HG03521 (cell line): ENCODE measurements around the gene PDAP1.
A peak's percentile ranks its signal among the peaks of the same experiment; 100 is the strongest.
"Not testable (repeated sequence)": the region's sequence is repeated elsewhere in the genome, so short reads cannot be mapped to it uniquely, and the experiment has no call there.

Experiments
- ATAC-seq: cut with Tn5 transposase; IDR thresholded peaks from one replicate; pipeline ENCODE4 v1.9.1; 2021; ENCODE audit warnings: mild to moderate bottlenecking, moderate library complexity; ENCODE audit not compliant: unreplicated experiment

Gene PDAP1, protein sequence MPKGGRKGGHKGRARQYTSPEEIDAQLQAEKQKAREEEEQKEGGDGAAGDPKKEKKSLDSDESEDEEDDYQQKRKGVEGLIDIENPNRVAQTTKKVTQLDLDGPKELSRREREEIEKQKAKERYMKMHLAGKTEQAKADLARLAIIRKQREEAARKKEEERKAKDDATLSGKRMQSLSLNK

DNA sequence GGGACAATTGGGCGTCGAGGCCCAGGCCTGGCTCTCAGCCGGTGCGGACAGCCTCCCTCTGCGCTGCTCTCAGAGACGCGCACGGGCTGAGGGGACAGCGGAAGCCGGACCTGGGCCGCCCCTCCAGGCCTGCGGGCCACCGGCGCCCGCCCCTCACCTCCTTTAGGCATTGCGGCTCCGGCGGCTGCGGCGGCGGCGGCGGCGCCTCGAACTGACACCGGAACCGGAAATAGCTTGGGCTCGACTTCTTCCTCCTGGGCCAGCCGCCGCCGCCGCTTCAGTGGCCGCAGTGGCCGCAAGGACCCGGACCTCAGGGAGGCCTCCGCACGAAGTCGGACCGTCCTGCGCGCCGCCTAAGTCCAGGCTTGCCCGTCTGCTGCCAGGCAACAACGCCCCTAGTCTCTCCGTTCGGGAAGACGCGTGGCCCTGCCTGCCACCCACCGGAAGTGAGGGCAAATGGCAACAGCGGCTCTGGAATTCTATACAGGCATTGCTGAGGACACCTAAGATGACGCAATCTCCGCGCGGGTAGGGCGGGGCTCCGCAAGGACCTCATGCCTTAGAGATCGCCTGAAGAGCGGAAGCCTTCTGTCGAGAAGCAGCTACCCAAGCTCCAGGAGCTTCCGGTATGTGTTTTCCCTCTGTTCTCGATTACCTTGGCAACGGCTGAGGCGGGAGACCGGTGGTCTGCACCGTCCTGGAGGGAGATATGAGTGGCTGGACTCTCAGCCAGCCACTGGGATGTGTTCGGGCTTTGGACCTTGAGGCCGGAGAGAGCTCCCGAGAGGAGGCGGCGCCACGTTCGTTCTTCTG is at the start of gene PDAP1, which contains the start of gene BUD31:
Gene PDAP1 (minus strand): TSS at position 219 of the 813 bp plus-strand sequence. CDS start 49 bp downstream, at position 170.
Gene BUD31 (plus strand): TSS at position 591 of the 813 bp plus-strand sequence. CDS start 2,124 bp downstream, outside the sequence.
- peak; percentile 76 for ATAC-seq

- ATAC-seq: no peak
Measured at GRCh38 chr7:99457650-99458493, 49.5 kb upstream of the PDAP1 start.

- no peak for ATAC-seq
Measured at GRCh38 chr7:99457050-99457649, 48.8 kb upstream of the PDAP1 start.

- no peak for ATAC-seq
Measured at GRCh38 chr7:99456288-99456687, 47.9 kb upstream of the PDAP1 start.

DNA sequence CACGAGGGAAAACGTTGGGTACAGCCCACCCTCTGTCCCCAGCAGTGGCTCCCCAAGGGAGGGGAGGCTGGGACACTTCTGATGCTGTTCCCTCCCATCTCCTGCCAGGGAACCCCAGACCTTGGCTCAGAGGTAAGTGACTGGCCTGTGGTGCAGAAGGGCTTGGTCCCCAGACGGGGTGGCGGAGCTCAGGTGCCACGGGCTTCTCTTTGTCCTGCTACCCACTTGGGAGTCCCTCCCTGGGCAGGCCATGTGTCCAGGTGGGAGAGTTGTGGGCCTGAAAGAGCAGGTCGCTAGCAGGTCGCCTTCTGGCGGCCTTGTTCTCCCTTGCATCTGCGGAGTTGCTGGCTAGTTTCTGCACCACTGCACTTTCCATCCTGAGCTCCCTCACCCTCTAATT is 47.5 kb upstream of the PDAP1 start:
- ATAC-seq: no peak

DNA sequence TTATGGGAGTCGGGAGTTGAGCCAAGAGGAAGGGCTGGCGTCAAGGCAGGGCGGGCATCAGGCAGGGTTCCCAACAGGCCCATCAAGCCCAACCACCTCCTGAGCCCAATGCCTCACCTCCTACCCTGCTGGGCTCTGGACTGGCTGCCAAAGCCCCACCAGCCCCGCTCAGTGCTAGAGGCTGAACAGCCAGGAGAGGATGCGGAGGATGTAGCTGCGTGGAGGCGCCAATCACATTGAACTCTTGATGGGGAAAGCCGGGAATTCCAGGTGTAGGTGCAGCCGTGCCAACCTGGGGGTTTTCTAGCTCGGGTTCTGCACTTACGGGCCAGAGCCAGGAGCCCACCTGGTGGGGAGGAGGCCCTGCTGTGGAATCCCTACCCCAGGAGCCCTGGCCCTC is 44.7 kb upstream of the PDAP1 start:
- ATAC-seq: no peak

DNA sequence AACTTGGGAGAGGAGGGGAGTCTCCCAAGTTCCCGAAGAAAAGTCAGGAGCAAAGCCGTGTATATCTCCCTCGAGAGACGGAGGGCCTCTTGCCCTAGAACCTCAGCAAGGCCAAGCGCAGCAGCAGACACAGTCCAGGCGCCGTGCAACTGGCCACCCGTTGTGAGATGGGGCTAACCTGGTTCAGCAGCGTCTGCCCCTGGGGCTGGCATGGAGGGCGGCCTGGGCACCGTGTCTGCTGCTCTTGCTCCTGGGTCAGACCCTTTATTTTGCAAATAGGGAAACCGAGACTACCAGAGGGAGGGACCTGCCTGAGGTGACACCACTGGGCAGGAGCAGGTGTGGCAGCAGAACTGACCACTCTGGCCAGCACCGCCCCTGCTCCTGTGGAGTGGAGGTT is 44.1 kb upstream of the PDAP1 start:
- no peak for ATAC-seq

- no peak for ATAC-seq
Measured at GRCh38 chr7:99451936-99452335, 43.5 kb upstream of the PDAP1 start.

DNA sequence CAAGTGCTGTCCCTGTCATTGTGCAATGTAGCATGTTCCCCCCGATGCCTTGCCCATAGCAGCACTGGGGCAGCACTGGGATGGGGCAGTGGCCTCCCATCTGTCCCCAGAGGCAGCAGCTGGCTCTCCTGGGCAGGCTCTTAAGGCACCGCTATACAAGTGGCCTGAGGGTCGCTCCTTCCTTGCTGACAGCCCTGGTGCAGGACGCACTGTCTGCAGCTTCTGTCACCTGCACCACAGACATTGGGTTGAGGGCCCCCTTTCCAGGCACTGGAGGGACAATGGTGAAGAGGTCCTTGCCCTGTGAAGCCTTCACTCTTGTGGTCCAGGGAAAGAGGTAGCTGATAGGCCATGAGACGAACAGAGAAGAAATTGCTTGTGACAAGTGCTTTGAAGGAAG is 40.9 kb upstream of the PDAP1 start:
- no peak for ATAC-seq

GRCh38 chr7:99448855-99449254 is 40.5 kb upstream of the PDAP1 start:
- ATAC-seq: no peak

DNA sequence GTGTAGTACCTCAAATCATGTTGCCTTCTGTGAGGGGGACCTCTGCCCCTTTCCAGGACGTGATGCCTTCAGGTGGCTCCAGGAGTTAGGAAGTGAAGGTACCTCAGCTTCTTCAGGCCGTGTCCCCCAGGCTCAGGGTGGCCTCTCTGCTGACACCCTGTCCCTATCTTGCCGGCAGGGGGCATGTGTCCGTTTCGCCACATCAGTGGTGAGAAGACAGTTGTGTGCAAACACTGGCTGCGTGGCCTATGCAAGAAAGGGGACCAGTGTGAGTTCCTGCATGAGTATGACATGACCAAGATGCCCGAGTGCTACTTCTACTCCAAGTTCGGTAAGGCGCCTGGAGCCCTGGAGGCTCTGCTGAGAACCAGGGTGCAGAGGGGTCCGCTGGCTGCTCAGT is 39.5 kb upstream of the PDAP1 start:
- no peak for ATAC-seq

GRCh38 chr7:99446096-99446495 is 37.7 kb upstream of the PDAP1 start:
- ATAC-seq: no peak

GRCh38 chr7:99440195-99440594 is 31.8 kb upstream of the PDAP1 start:
- no peak for ATAC-seq

DNA sequence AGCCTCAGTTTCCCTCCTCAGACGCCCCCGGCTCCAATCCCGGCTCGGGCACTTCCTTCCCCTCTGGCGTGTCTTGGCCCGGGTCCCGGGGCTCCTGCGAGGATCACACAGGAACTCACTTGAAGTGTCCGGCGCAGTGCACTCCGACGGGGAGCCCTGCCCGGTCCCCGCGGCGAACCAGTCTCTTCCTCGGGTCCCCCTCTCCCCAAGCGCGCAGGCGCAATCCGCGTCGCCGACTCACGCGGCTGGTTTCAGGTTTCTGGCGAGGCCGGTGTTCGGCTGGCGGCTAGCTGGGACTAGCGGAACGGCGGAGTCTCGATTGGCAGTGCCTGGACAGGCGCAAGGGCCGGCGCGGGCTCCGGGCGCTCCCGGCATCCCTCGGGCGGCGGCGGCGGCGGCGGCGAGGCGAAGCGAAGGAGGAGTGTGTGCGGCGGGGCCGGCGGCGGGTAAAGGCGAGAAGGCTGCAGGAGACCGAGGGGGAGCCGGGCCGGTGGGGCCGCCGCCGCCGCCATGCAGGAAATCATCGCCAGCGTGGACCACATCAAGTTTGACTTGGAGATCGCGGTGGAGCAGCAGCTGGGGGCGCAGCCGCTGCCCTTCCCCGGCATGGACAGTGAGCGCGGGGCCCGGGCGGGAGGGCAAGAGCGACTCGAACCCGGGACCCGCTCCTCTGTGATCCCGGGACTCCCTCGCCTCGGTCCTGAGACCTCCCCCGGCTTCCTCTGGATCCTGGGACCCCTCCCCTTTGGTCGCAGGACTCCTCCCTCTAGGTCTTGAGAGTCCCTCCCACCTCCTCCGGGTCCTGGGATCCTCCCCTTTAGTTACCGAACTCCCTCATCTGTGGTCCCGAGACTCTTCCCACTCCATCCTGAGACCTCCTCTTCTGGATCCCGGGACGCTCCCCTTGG is 30.4 kb upstream of the PDAP1 start, which contains the start of the genes CPSF4 and PTCD1:
Gene CPSF4 (plus strand): TSS at position 371 of the 908 bp plus-strand sequence. CDS start 140 bp downstream, at position 511.
Gene PTCD1 (minus strand): TSS at position 226 of the 908 bp plus-strand sequence. CDS start 3,556 bp downstream, outside the sequence.
- ATAC-seq: peak; percentile 93

DNA sequence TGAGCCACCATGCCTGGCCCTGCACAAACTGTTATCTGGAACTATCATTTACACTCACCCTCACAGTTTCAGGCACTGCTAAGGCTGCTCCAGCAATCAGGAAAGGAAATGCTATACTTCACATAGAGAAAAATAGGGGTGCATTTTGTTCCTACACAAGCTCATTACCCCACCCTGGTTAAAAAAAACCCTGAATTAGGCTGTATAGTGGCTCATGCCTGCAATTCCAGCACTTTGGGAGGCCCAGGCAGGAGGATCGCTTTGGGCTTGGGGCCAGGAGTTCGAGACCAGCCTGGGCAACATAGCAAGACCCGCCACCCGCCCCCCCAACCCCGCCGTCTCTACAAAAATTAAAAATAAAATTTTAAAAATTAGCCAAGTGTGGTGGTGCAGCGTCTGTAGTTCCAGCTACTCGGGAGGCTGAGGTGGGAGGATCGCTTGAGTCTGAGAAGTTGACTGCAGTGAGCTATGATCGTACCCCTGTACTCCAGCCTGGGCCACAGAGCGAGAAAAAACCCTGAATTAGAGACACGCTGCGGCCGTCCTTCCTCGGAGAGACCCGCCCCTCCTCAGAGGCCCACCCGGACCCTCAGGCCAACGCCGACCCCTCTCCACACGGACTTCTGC is 29.7 kb upstream of the PDAP1 start:
- ATAC-seq: no peak

DNA sequence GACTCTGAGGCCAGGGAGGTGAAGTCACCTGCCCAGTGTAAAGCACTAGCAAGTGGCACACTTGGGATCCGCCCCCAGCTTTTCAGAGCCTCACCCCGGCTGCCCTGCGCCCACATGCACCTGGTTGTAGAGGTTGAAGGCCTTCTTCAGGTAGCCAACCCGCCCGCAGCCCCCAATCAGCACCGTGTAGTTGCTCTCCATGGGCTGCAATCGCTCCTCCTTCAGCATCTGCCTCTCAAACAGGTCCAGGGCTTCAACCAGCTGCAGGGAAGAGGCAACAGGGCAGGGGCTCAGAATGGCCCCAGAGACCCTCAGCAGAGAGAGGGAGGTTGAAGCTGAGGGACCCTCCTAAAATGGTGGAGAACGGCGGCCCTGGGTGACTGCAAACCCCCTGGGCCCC is 24.8 kb upstream of the PDAP1 start:
- ATAC-seq: no peak

DNA sequence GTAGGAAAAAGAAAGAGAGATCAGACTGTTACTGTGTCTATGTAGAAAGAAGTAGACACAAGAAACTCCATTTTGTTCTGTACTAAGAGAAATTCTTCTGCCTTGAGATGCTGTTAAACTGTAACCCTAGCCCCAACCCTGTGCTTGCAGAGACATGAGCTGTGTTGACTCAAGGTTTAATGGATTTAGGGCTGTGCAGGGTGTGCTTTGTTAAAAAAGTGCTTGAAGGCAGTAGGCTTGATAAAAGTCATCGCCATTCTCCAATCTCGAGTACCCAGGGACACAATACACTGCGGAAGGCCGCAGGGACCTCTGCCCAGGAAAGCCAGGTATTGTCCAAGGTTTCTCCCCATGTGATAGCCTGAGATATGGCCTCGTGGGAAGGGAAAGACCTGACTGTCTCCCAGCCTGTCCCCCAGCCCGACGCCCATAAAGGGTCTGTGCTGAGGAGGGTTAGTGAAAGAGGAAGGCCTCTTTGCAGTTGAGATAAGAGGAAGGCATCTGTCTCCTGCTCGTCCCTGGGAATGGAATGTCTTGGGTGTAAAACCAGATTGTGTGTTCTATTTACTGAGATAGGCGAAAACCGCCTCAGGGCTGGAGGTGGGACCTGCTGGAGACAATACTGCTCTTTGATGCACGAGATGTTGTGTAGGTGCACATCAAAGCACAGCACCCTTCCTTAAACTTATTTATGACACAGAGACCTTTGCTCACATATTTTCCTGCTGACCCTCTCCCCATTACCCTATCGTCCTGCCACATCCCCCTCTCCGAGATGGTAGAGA is 23.6 kb upstream of the PDAP1 start:
- not testable (repeated sequence) for ATAC-seq

- no peak for ATAC-seq
Measured at GRCh38 chr7:99429756-99430155, 21.4 kb upstream of the PDAP1 start.
